ENCODE measurements around the gene NT5C1B.
A peak's percentile ranks its signal among the peaks of the same experiment; 100 is the strongest.

Gene NT5C1B

GRCh38 chr2:18548621-18549020, 40.7 kb downstream of the NT5C1B start:
- no peak for DNase-seq

- DNase-seq = peak; percentile 17
Measured at GRCh38 chr2:18546567-18546966, 42.8 kb downstream of the NT5C1B start.

GRCh38 chr2:18545384-18545783, 44.0 kb downstream of the NT5C1B start:
- no peak for DNase-seq

GRCh38 chr2:18544171-18544570, 45.2 kb downstream of the NT5C1B start:
- no peak for DNase-seq

- no peak for DNase-seq
Measured at GRCh38 chr2:18540872-18541271, 48.5 kb downstream of the NT5C1B start.

- no peak for DNase-seq
Measured at GRCh38 chr2:18536697-18537096, 52.7 kb downstream of the NT5C1B start.

- no peak for DNase-seq
Measured at GRCh38 chr2:18536100-18536499, 53.3 kb downstream of the NT5C1B start.

GRCh38 chr2:18531194-18531593, 58.2 kb downstream of the NT5C1B start:
- DNase-seq = no peak

- no peak for DNase-seq
Measured at GRCh38 chr2:18527822-18528221, 61.5 kb downstream of the NT5C1B start.

- no peak for DNase-seq
Measured at GRCh38 chr2:18527326-18527725, 62.0 kb downstream of the NT5C1B start.

- no peak for DNase-seq
Measured at GRCh38 chr2:18526429-18526828, 62.9 kb downstream of the NT5C1B start.

- no peak for DNase-seq
Measured at GRCh38 chr2:18525852-18526251, 63.5 kb downstream of the NT5C1B start.

- DNase-seq = no peak
Measured at GRCh38 chr2:18525236-18525635, 64.1 kb downstream of the NT5C1B start.

GRCh38 chr2:18522484-18523146, 66.8 kb downstream of the NT5C1B start:
- no peak for DNase-seq

- peak; percentile 71 for DNase-seq
Measured at GRCh38 chr2:18520451-18521425, 68.6 kb downstream of the NT5C1B start.

- DNase-seq = no peak
Measured at GRCh38 chr2:18519914-18520450, 69.4 kb downstream of the NT5C1B start.

- no peak for DNase-seq
Measured at GRCh38 chr2:18518116-18519111, 71.0 kb downstream of the NT5C1B start.

GRCh38 chr2:18517386-18517785, 72.0 kb downstream of the NT5C1B start:
- no peak for DNase-seq

- DNase-seq = no peak
Measured at GRCh38 chr2:18516112-18516511, 73.3 kb downstream of the NT5C1B start.

GRCh38 chr2:18514526-18515461, 74.6 kb downstream of the NT5C1B start:
- DNase-seq = no peak
